HG03457 (cell line): ENCODE data around the gene TENT5C.

Source experiments
- ATAC-seq: cut with Tn5 transposase; IDR thresholded peaks from one replicate; pipeline ENCODE4 v1.9.1; 2021; ENCODE audit warnings: moderate number of reproducible peaks; ENCODE audit not compliant: unreplicated experiment

The TENT5C gene

DNA sequence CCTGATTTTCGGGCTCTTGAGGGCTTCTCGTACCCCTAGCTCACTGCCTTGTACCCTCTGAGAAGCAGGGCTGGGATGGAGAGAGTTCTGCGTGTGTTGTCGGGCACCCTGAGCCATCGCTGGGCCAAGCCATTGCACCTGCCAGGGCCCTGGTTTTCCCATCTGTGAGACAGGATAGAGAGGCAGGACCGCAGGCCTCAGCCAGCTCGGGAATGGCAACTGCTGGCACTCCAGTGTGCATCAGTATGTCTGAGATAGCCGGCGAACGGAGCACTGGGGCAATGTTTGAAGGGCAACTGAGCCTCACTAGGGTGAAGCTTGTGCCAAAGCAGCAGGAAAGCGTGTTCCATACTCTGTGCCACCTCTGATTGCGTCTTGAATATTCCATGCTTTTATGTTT, 66.9 kb downstream of the TENT5C start:
- no peak for ATAC-seq

DNA sequence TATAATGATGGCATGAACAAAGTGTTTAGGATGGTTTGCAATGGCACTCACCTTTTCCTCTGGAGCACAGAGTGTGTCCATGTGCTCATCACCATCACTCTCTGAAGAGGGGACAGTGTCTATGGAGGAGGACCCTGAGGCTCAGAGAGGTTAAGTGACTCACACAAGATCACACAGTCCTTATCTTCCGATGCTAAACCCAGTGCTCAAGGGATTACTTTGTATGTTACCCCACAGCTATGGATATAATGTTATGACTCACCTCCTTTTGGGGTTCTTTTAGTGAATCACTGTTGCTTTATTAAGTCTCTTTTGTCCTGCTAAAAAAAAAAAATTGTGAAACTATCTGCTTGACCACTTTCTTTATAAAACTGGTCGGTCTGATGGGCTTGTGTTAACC, 67.6 kb downstream of the TENT5C start:
- ATAC-seq: no peak

DNA sequence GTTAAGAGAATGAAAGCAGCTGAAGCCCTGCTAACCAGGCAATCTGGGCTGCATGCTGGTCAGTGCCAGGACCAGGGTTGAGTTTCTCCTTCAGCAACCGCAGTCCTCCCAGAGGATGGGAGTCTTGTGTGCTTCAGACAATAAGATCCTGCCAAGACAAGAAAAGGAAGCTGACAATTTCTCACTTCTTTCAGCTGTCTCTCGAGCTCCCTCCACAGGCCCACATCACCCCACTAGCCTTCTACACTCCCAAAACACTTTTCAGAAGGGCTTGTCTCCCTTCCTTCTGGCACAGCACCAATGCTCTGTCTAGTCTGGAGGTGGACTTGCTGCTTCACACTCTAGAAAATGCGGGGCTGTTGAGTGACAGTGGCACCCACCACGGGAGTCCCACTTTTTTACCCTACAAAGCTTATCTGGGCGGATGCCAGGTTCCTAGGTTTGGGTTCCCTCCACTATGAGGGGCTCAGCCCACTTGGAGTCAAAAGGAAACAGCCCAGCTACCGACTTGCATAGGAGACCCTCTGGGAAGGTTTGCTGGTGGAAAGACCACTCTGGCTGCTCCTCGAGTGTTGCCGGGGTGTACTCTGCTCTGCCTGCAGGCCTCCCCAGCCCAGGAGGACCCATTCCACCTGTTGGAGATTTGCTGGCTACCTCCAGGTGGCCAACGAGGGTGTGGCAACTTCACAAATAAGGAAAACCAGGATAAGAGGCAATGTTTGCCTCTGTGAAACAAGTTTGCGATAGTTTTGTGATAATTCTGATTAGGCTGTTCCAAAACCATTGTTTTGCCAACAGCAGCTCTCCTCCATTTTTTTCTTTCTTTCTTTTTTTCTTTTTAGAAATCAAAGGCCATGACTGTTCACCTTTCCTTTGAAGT, 68.9 kb downstream of the TENT5C start:
- no peak for ATAC-seq

DNA sequence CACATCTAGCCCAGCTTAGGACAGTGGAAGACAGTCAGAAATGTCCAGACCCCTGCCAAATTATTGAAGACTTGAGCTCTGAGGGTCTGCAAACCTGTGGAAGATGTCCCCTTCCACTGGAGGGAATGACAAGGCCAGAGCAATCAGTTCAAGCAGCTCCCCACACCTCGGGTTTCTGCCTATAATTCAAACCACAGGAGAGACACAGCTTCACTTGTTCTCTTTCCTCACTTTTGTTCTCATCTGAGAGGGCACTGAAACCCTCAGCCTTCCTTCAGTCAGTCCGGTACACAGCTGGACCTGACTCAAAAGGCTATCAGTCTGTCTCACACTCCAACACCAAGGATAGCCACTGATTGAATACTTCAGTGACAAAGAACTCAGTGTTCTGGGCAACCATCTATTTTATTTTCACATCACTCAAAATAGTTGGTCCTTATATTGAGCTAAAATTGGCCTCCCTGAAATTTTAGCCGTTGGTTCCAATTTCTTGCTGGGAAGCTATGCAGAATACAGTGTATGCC, 70.1 kb downstream of the TENT5C start:
- ATAC-seq: no peak

DNA sequence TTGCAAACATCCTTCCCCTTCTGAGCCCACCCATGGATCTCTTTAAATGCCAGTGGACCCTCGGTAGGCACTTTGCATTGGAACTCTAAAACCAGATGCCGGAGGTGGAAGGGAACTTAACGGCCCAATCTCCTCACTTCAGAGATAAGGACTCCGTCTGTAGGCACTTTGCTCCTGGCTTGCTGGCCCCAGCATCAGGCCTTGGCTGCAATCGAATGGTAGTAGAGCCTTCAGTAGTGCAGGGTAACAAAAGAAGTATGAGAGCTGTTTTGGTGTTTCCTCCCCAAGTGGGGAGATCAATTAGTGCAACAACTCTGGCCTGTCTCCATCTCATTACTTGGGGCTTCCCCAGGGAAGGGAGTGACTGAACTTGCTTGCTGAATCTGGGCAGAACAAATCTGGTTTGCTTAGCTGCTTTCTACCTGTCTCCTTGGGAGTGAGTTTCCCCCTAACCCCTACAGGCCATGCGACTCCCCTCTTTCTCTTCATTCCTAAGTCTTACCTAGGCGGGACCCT, 70.8 kb downstream of the TENT5C start:
- no peak for ATAC-seq
